H1 (cell line): ENCODE measurements around the gene SPAG8. TPM values are rescaled to one million over a fixed set of nuclear protein-coding genes. Genes with fewer than 3 reads are reported as not detected.

Experiments used
- CHD7 ChIP-seq: fragments of 300-600 bp; sonication (generic); IDR thresholded peaks from 2 replicates; pipeline ENCODE4 v1.7.1; 2012; ENCODE audit warnings: low read length, moderate library complexity, mild to moderate bottlenecking, inconsistent platforms; ENCODE audit not compliant: insufficient replicate concordance
- PHF8 ChIP-seq: fragments of 200-600 bp; sonication (generic); conservative IDR thresholded peaks from 2 replicates; pipeline ENCODE4 v1.7.1; 2012; ENCODE audit warnings: low read depth, mild to moderate bottlenecking, inconsistent platforms, low read length, moderate library complexity
- polyA plus RNA-seq, 7 experiments: library from polyadenylated mRNA; depleted of rRNA in 3 of 7; stranded (reverse) in 5 of 7; unstranded in 2 of 7; fragments of >200 nt in 5 of 7; fragments of 200-250 nt in 2 of 7; gene quantifications; 1 replicate in 5 of 7; 2 replicates in 1 of 7; 4 replicates in 1 of 7; pipeline versions ENCODE4 v1.2.1 to v1.2.3, GENCODE V29; 2011 to 2013; ENCODE audit warnings: missing spikeins in 2 of 7, mixed read lengths in 2 of 7
- total RNA-seq: library from RNA; stranded (reverse); fragmentation: NEBNext Ultra II Directional; extraction: Animal tissue kit (Norgen Biotek cat#: 25700); gene quantifications from 2 replicates; pipeline ENCODE4 v1.2.1, GENCODE V29; 2021

The SPAG8 gene
- total and polyA plus RNA-seq, 2 of the 8 experiments (the other 6 are each of a cell fraction or from before 2014, with no cell fraction given) = 0.37 to 0.44 TPM

GRCh38 chr9:35763181-35763580, 48.9 kb downstream of the SPAG8 start (continued):
- TF ChIP-seq CHD7 (no peak), PHF8 (no peak)
- TF ChIP-seq, all 59 proteins: peak for 0
